HEK293 (cell line): Measurements from ENCODE around the gene ALPG.
"Not testable (repeated sequence)": the region's sequence is repeated elsewhere in the genome, so short reads cannot be mapped to it uniquely, and the experiment has no call there.

Source experiments
- CTCF ChIA-PET: fragments of 350-600 bp; formaldehyde crosslinking; extraction: SDS; loops from one replicate; lab custom pipeline; 2021; ENCODE audit warnings: antibody characterized with exemption; lab: Yijun Ruan, JAX
- POLR2A ChIA-PET: fragments of 300-600 bp; formaldehyde crosslinking; extraction: SDS; loops from one replicate; lab custom pipeline; 2020; ENCODE audit warnings: antibody characterized with exemption, inconsistent platforms; lab: Yijun Ruan, JAX
- H3K27ac ChIP-seq: fragments of 200-500 bp; sonication (Bioruptor generic); 2 replicates; pipeline ENCODE4 v1.5.1; 2014; ENCODE audit warnings: low read depth, low read length, control low read depth, inconsistent platforms; ENCODE audit errors: extremely low read depth
- H3K36me3 ChIP-seq, 2 experiments: fragments of 200-500 bp in 1 of 2; sonication (Bioruptor generic) in 1 of 2; 1 replicate in 1 of 2; 2 replicates in 1 of 2; pipeline ENCODE4 v1.5.1; 2014 to 2017; ENCODE audit warnings: inconsistent platforms in 2 of 2, low read length in 2 of 2; ENCODE audit not compliant: control insufficient read depth in 2 of 2, insufficient read depth in 1 of 2
- H3K4me1 ChIP-seq: fragments of 200-500 bp; sonication (Bioruptor generic); 2 replicates; pipeline ENCODE4 v1.5.1; 2014; ENCODE audit warnings: mild to moderate bottlenecking, low read length, inconsistent platforms; ENCODE audit not compliant: control insufficient read depth, insufficient read depth
- H3K4me3 ChIP-seq: 2 replicates; pipeline ENCODE4 v1.5.1; 2011; ENCODE audit warnings: low read depth, mild to moderate bottlenecking, control low read depth, low read length, moderate library complexity
- H3K9me3 ChIP-seq: fragments of 200-500 bp; sonication (Bioruptor generic); 2 replicates; pipeline ENCODE4 v1.5.1; 2014; ENCODE audit warnings: low read depth, low read length, inconsistent platforms; ENCODE audit not compliant: control insufficient read depth, insufficient read depth
- CTCF ChIP-seq: fragments of 450-650 bp; formaldehyde crosslinking; IDR thresholded peaks from 2 replicates; pipeline ENCODE4 v1.5.1; 2016; ENCODE audit warnings: missing biosample characterization, missing genetic modification characterization
- INSM2 ChIP-seq: fragments of 450-650 bp; formaldehyde crosslinking; IDR thresholded peaks from 2 replicates; pipeline ENCODE4 v1.5.1; 2016; ENCODE audit warnings: missing biosample characterization, missing genetic modification characterization
- PRDM1 ChIP-seq: fragments of 450-650 bp; formaldehyde crosslinking; IDR thresholded peaks from 2 replicates; pipeline ENCODE4; 2016; ENCODE audit warnings: missing biosample characterization, missing genetic modification characterization
- REST ChIP-seq: fragments of 450-650 bp; formaldehyde crosslinking; IDR thresholded peaks from 2 replicates; pipeline ENCODE4 v1.5.1; 2016; ENCODE audit warnings: missing biosample characterization, missing genetic modification characterization
- SP3 ChIP-seq: fragments of 450-650 bp; formaldehyde crosslinking; IDR thresholded peaks from 2 replicates; pipeline ENCODE4 v1.5.1; 2016; ENCODE audit warnings: missing biosample characterization, missing genetic modification characterization
- ZIC2 ChIP-seq: fragments of 450-650 bp; formaldehyde crosslinking; IDR thresholded peaks from 2 replicates; pipeline ENCODE4 v1.5.1; 2016; ENCODE audit warnings: missing biosample characterization, missing genetic modification characterization
- ZNF302 ChIP-seq: fragments of 450-650 bp; formaldehyde crosslinking; IDR thresholded peaks from 2 replicates; pipeline ENCODE4 v1.5.1; 2016; ENCODE audit warnings: missing biosample characterization, missing genetic modification characterization, low read depth
- ZNF449 ChIP-seq: fragments of 450-650 bp; formaldehyde crosslinking; IDR thresholded peaks from 2 replicates; pipeline ENCODE4 v1.5.1; 2017; ENCODE audit warnings: missing biosample characterization, mild to moderate bottlenecking, missing genetic modification characterization, moderate library complexity
- ZNF626 ChIP-seq: fragments of 450-650 bp; sonication (Bioruptor Pico); formaldehyde crosslinking; IDR thresholded peaks from 2 replicates; pipeline ENCODE4 v1.5.1; 2018; ENCODE audit warnings: missing biosample characterization, missing genetic modification characterization, inconsistent platforms
- ZNF639 ChIP-seq: fragments of 450-650 bp; formaldehyde crosslinking; IDR thresholded peaks from 2 replicates; pipeline ENCODE4 v1.5.1; 2016; ENCODE audit warnings: missing biosample characterization, missing genetic modification characterization
- ZNF76 ChIP-seq: fragments of 450-650 bp; formaldehyde crosslinking; IDR thresholded peaks from 2 replicates; pipeline ENCODE4; 2016; ENCODE audit warnings: low read depth, missing biosample characterization, missing genetic modification characterization, borderline replicate concordance
- ZNF768 ChIP-seq: fragments of 450-650 bp; formaldehyde crosslinking; IDR thresholded peaks from 2 replicates; pipeline ENCODE4 v1.5.1; 2018; ENCODE audit warnings: missing biosample characterization, mild to moderate bottlenecking, missing genetic modification characterization

Gene ALPG

GRCh38 chr2:232442431-232442830 lies 35.8 kb downstream of the ALPG start:
- not testable (repeated sequence) for H3K27ac ChIP-seq

GRCh38 chr2:232443047-232443446 lies 36.4 kb downstream of the ALPG start:
- H3K4me3 ChIP-seq, H3K4me1 ChIP-seq, H3K36me3 ChIP-seq, H3K9me3 ChIP-seq, H3K27ac ChIP-seq, POLR2A ChIA-PET: not testable (repeated sequence)
- CTCF ChIA-PET = interaction anchor here (0.5 kb wide), 1 partner anchor 20 kb away, joined by 3 read pairs; no protein-coding TSS in a partner anchor

More at GRCh38 chr2:232442431-232442830, 35.8 kb downstream of the ALPG start:
- POLR2A ChIA-PET, H3K4me1 ChIP-seq, CTCF ChIA-PET, H3K9me3 ChIP-seq, H3K4me3 ChIP-seq, H3K36me3 ChIP-seq: not testable (repeated sequence)

GRCh38 chr2:232443669-232444408 lies 37.2 kb downstream of the ALPG start:
- H3K27ac ChIP-seq, H3K9me3 ChIP-seq, POLR2A ChIA-PET, H3K36me3 ChIP-seq, H3K4me3 ChIP-seq, H3K4me1 ChIP-seq: not testable (repeated sequence)
- CTCF ChIA-PET = interaction anchor here (0.6 to 1.9 kb wide), 15 partner anchors 10 to 589 kb away, joined by 3 to 19 read pairs (median 3); partner anchors contain the start of gene PRSS56

- Histone ChIP-seq H3K9me3 (no peaks in the 10 kb centered on the region), H3K4me1 (no peaks in the 10 kb centered on the region), H3K36me3 (no peaks in the 10 kb centered on the region), H3K4me3 (no peak overlapping the region), H3K27ac (no peak overlapping the region)
- CTCF ChIA-PET = interaction anchor here (0.6 to 1.9 kb wide), 17 partner anchors 9 to 543 kb away, joined by 3 to 19 read pairs (median 3); partner anchors contain the start of gene PRSS56
- POLR2A ChIA-PET = no interaction called here
- TF ChIP-seq ZNF76 (no peak), PRDM1 (tag by site-specific recombination) (no peak), ZNF302 (tag by site-specific recombination) (no peak), SP3 (tag by site-specific recombination) (no peak), ZNF768 (tag by site-specific recombination) (peak; percentile 95), ZNF626 (tag by site-specific recombination) (no peak), REST (no peak), ZNF449 (tag by site-specific recombination) (no peak), CTCF (peak; percentile 28; the same call in 1 of the 2 replicates), ZIC2 (tag by site-specific recombination) (peak; percentile 59; the same call in 1 of the 2 replicates), ZNF639 (tag by site-specific recombination) (no peak), INSM2 (no peak)
Observed at GRCh38 chr2:232444409-232445148, 37.9 kb downstream of the ALPG start.
